ENCODE measurements around the gene LZTS2.

LZTS2 gene, protein sequence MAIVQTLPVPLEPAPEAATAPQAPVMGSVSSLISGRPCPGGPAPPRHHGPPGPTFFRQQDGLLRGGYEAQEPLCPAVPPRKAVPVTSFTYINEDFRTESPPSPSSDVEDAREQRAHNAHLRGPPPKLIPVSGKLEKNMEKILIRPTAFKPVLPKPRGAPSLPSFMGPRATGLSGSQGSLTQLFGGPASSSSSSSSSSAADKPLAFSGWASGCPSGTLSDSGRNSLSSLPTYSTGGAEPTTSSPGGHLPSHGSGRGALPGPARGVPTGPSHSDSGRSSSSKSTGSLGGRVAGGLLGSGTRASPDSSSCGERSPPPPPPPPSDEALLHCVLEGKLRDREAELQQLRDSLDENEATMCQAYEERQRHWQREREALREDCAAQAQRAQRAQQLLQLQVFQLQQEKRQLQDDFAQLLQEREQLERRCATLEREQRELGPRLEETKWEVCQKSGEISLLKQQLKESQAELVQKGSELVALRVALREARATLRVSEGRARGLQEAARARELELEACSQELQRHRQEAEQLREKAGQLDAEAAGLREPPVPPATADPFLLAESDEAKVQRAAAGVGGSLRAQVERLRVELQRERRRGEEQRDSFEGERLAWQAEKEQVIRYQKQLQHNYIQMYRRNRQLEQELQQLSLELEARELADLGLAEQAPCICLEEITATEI

DNA sequence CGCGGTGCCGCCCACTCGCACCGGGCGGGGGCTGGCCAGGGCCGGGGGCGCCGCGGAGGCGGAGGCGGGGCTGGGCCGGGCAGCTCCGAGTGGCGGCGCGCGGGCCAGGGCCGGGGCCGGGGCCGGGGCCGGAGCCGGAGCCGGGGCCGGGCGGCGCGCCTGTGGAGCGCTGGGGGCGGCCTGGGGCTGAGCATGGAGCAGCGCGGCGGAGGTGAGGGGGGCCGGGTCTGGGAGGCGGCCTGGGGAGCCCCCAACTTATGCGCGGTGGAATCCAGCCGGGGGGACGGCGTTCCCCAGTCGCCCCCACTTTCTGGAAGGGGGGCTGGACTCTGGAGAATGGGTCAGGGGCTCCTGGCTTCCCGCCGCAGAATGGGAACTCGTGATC, at the start of gene LZTS2:
Gene LZTS2 (plus strand): TSS at position 67 of the 385 bp plus-strand sequence. CDS start 2,731 bp downstream, outside the sequence.
- Histone ChIP-seq H3K36me3 (ENCODE audit: insufficient read depth, low read depth, low read length) (peaks cover 25% of the 10 kb centered on the region), H3K4me3 (ENCODE audit: low read length) (peak within 1 kb of the TSS; percentile 96), H3K27ac (ENCODE audit: low read length) (peak within 1 kb of the TSS; percentile 81), H3K9me3 (ENCODE audit: insufficient read depth, low read depth, low read length) (no peaks in the 10 kb centered on the region), H3K27me3 (ENCODE audit: insufficient read depth, low read length) (no peaks in the 10 kb centered on the region), H3K9ac (ENCODE audit: low read depth, low read length) (peak within 1 kb of the TSS; percentile 99), H3K4me1 (ENCODE audit: insufficient read depth, low read length) (peaks cover 23% of the 10 kb centered on the region)

DNA sequence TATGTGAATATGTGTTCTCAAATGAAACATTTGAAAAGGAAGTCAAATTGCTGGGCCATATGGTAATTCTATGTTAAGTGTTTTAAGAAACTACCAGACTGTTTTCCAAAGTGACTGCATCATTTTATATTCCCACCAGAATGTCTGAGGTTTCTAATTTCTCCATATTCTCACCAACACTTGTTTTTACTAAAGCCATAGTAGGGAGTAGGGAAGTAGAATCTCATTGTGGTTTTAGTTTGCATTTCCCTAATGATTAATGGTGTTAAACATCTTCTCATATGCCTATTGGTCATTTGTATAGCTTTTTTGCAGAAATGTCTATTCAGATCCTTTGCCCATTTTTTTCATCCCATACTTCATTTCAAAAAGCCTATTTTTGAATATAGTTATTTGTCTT, 39.4 kb upstream of the LZTS2 start:
- Histone ChIP-seq H3K4me3 (ENCODE audit: low read length) (no peak overlapping the region), H3K27ac (ENCODE audit: low read length) (no peak overlapping the region), H3K9me3 (ENCODE audit: insufficient read depth, low read depth, low read length) (no peaks in the 10 kb centered on the region), H3K4me1 (ENCODE audit: insufficient read depth, low read length) (no peaks in the 10 kb centered on the region), H3K27me3 (ENCODE audit: insufficient read depth, low read length) (no peaks in the 10 kb centered on the region), H3K9ac (ENCODE audit: low read depth, low read length) (no peak overlapping the region), H3K36me3 (ENCODE audit: insufficient read depth, low read depth, low read length) (peaks cover 73% of the 10 kb centered on the region)

DNA sequence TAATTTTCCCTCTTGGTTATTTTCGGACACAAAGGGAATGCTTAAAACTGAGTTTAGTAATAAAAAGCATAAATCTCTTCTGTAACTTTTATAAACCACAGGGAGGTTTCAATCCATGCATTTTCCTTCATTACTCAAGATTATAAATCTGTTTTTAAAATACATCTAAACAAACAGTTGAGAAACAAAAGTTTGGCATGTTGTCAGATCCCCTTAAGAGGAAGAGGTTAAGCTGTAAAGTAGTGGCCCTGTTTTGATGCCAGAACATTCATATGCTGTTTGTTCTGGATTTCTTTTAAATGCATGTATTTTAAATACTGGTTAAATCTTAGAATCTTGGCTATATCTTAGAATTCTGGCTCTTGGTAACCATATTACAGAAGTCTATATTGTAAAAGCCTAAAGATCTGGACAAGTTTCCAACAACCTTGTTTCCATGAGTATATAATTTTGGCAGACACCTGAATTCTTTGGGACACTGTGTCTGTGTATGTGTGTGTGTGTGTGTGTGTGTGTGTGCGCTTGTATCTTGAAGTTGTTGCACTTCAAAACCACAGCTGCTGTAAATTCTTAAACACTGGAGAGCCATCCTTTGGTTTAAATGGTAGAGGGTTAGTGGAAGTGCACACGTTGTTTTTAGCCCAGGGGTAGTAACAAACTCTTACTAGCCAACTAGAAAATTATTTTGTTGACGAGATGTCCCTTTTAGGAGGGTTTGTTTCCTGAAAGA, 37.1 kb upstream of the LZTS2 start:
- H3K36me3 ChIP-seq (ENCODE audit: insufficient read depth, low read depth, low read length): peaks cover 64% of the 10 kb centered on the region
- no peaks in the 10 kb centered on the region for H3K4me1 ChIP-seq (ENCODE audit: insufficient read depth, low read length)
- H3K4me3 ChIP-seq (ENCODE audit: low read length): no peak overlapping the region
- H3K27ac ChIP-seq (ENCODE audit: low read length): no peak overlapping the region
- no peak overlapping the region for H3K9ac ChIP-seq (ENCODE audit: low read depth, low read length)
- H3K9me3 ChIP-seq (ENCODE audit: insufficient read depth, low read depth, low read length): no peaks in the 10 kb centered on the region
- H3K27me3 ChIP-seq (ENCODE audit: insufficient read depth, low read length): no peaks in the 10 kb centered on the region

DNA sequence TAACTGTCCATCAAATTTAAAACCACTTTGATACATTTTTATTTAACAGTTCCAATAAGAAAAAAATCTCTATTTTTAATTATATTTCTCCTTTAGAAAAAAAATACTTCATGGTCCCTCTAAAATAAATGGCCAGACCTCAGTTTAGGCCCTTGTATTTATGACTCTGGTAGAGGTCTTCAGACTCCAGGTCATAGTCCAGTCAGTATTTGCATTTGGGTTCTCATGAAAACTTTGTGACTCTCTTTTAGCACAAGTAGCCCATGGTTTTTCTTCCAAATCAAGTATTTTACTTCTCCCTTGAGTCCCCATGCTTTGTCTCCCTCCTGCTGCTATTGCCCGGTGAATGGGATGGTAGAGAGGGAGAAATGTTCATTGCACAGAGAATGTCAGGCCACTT, 35.8 kb upstream of the LZTS2 start:
- Histone ChIP-seq H3K4me1 (ENCODE audit: insufficient read depth, low read length) (no peaks in the 10 kb centered on the region), H3K36me3 (ENCODE audit: insufficient read depth, low read depth, low read length) (peaks cover 54% of the 10 kb centered on the region), H3K27me3 (ENCODE audit: insufficient read depth, low read length) (peaks cover 6% of the 10 kb centered on the region; the same call in 1 of the 2 replicates), H3K27ac (ENCODE audit: low read length) (no peak overlapping the region), H3K9ac (ENCODE audit: low read depth, low read length) (no peak overlapping the region), H3K4me3 (ENCODE audit: low read length) (no peak overlapping the region), H3K9me3 (ENCODE audit: insufficient read depth, low read depth, low read length) (no peaks in the 10 kb centered on the region)

DNA sequence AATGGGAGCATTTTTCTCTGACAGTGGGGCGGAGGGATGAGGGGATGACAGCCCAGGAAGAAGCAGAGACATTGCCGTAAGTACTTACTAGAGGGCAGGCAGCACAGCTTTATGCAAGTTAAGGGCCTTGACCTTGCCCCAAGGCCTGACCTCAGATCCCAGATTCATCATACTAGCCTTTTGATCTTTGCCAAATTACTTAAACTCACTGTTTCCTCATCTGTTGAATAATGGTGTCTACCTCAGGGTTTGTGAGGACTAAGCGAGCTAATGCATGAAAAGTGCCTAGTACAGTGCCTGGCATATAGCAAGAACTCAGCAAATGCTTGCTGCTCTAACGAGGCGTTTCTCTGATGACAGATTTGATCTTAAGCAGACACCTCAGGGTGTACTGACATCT, 33.8 kb upstream of the LZTS2 start:
- Histone ChIP-seq H3K36me3 (ENCODE audit: insufficient read depth, low read depth, low read length) (peaks cover 34% of the 10 kb centered on the region), H3K27ac (ENCODE audit: low read length) (no peak overlapping the region), H3K4me3 (ENCODE audit: low read length) (no peak overlapping the region), H3K27me3 (ENCODE audit: insufficient read depth, low read length) (peaks cover 13% of the 10 kb centered on the region), H3K9ac (ENCODE audit: low read depth, low read length) (no peak overlapping the region), H3K9me3 (ENCODE audit: insufficient read depth, low read depth, low read length) (no peaks in the 10 kb centered on the region), H3K4me1 (ENCODE audit: insufficient read depth, low read length) (no peaks in the 10 kb centered on the region)

DNA sequence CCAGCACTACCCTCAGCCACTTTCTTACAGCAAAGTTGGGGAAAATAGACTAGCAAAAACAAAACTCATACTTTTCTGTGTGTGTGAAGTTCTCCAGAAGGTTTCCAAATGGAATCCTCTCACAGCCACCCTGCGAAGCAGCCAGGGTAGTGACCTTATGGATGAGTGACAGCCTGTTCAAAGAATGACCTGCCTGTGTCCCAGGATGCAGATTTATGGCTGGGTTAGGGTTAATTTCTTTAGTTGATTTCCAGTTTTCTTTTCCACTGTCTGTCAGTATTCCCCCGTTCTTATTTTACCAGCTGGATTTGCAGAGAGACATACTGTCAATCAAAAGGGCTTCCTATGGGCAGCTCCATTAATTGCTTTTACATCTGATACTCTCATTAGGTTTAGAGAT, 32.7 kb upstream of the LZTS2 start:
- Histone ChIP-seq H3K9ac (ENCODE audit: low read depth, low read length) (no peak overlapping the region), H3K9me3 (ENCODE audit: insufficient read depth, low read depth, low read length) (no peaks in the 10 kb centered on the region), H3K27ac (ENCODE audit: low read length) (no peak overlapping the region), H3K4me3 (ENCODE audit: low read length) (no peak overlapping the region), H3K27me3 (ENCODE audit: insufficient read depth, low read length) (peaks cover 13% of the 10 kb centered on the region), H3K36me3 (ENCODE audit: insufficient read depth, low read depth, low read length) (peaks cover 28% of the 10 kb centered on the region), H3K4me1 (ENCODE audit: insufficient read depth, low read length) (no peaks in the 10 kb centered on the region)

DNA sequence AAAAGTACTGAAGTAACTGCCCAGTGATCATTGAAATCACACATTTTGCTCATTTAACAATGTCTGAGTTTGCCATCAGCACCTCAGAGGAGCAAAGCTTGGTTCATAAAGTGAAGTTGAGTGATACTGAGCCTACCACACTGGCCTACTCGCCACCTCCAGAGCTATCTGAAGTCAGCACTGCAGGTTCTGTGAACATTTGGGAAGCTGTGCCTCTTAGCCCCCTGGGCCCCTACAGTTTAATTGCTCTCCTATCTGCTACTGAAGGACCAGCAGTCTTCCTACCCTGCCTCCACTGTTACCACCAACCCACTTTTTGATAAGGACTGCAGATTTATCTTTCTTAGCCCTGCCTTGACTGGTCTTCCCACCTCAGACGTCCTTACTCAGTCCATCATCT, 32.3 kb upstream of the LZTS2 start:
- Histone ChIP-seq H3K27ac (ENCODE audit: low read length) (no peak overlapping the region), H3K27me3 (ENCODE audit: insufficient read depth, low read length) (peaks cover 13% of the 10 kb centered on the region), H3K36me3 (ENCODE audit: insufficient read depth, low read depth, low read length) (peaks cover 24% of the 10 kb centered on the region), H3K9ac (ENCODE audit: low read depth, low read length) (no peak overlapping the region), H3K4me3 (ENCODE audit: low read length) (no peak overlapping the region), H3K4me1 (ENCODE audit: insufficient read depth, low read length) (no peaks in the 10 kb centered on the region), H3K9me3 (ENCODE audit: insufficient read depth, low read depth, low read length) (no peaks in the 10 kb centered on the region)

DNA sequence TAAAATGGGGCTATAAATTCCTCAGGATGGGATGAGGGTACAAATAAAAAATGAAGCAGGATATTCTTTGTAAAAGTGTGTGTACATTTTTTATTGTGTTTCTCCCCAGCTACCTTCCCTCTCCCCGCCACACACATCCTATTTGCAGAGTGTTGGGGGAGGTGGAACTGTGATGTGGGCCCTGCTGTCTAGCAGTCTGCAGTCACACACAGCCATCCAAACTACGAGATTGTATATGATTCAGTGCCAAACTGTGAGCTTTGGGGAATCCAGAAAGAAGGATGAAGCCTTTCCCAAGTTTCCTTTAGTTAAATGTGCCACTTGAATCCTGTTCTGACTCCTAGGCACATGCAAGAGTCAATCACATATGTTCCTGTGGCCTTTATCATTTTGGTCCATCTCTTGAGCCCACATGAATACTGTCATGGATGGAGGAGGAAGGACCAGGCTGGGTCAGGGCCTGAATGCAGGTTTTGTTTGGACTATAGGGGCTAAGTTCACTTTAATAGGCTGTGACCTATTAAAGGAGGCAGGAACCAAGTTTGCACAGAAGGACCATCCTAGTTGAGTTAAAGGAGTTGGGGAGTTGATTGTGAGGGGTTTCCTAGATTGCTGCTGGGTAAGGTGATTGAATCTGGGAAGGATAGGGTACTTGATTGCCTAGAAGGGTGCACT, 31.4 kb upstream of the LZTS2 start:
- H3K4me3 ChIP-seq (ENCODE audit: low read length): peak overlapping the region; percentile 66; the same call in 1 of the 2 replicates
- H3K36me3 ChIP-seq (ENCODE audit: insufficient read depth, low read depth, low read length): peaks cover 15% of the 10 kb centered on the region
- no peak overlapping the region for H3K27ac ChIP-seq (ENCODE audit: low read length)
- H3K9me3 ChIP-seq (ENCODE audit: insufficient read depth, low read depth, low read length): no peaks in the 10 kb centered on the region
- H3K4me1 ChIP-seq (ENCODE audit: insufficient read depth, low read length): no peaks in the 10 kb centered on the region
- H3K9ac ChIP-seq (ENCODE audit: low read depth, low read length): no peak overlapping the region; the same call in 1 of the 2 replicates
- peaks cover 13% of the 10 kb centered on the region for H3K27me3 ChIP-seq (ENCODE audit: insufficient read depth, low read length)

DNA sequence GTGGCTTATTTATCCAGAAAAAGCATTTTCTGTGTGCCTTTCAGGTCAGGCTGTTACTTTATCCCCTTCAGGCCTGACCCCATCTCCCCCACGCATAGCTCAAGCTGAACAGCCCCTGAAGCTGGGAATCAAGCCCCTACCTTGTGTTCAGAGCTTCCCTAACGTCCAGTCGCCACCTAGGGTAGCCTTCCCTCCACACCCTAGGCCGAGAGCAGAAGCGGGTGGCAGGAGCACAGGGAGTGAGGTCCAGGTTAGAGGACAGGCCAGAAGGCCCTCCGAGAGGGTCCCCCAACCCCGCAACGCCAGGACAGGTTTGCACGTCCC, 30.8 kb upstream of the LZTS2 start:
- peak overlapping the region; percentile 66 for H3K4me3 ChIP-seq (ENCODE audit: low read length)
- H3K9me3 ChIP-seq (ENCODE audit: insufficient read depth, low read depth, low read length): no peaks in the 10 kb centered on the region
- no peaks in the 10 kb centered on the region for H3K4me1 ChIP-seq (ENCODE audit: insufficient read depth, low read length)
- peaks cover 13% of the 10 kb centered on the region for H3K27me3 ChIP-seq (ENCODE audit: insufficient read depth, low read length)
- H3K9ac ChIP-seq (ENCODE audit: low read depth, low read length): peak overlapping the region; percentile 33; the same call in 1 of the 2 replicates
- H3K27ac ChIP-seq (ENCODE audit: low read length): no peak overlapping the region
- H3K36me3 ChIP-seq (ENCODE audit: insufficient read depth, low read depth, low read length): peaks cover 11% of the 10 kb centered on the region

DNA sequence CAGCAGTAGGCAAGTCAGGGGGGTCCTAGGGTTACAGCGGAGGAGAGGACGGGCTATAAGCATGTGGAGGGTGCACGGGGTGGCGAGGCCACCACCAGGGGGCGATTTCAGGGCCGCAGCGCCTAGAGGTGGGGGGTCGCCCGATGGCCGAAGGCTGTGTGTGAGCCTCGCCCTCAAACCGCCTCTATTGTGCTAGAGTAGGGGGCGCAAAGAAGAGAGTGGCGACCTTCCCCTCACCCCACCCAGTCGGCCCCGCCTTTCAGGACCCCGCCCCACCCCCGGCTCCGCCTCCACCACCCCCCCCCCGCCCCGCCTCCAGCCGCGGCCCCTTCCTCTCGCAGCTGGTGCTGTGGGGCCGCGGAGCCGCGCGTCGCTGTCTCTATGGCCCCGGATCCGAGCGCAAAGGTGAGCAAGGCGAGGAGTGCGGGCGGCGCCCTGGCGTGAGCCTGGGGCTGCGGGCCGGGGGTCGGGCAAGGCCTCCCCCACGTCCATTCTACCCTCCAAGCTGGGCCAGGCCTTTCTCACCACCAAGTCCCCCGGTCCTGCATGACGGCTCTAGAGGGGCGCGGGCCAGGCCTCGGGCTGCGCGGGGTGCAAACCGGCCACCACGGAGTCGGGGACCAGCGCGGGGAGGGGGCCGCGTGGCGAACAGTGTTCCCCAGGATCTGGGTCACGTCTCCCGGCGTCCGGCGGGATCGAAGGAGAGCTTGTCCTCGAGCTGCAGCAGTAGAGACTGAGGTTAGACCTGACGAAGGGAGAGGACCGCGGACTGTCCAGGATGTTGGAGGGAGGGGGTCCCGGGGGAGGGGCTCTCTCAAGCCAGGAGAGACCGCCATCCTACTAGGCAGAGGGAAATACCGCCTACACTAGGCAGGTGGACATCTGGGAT, 30.2 kb upstream of the LZTS2 start, which contains the start of gene SEMA4G:
Gene SEMA4G (plus strand): TSS at position 318 of the 889 bp plus-strand sequence. CDS start 3,409 bp downstream, outside the sequence.
- peak within 1 kb of the TSS; percentile 33; the same call in 1 of the 2 replicates for H3K9ac ChIP-seq (ENCODE audit: low read depth, low read length)
- H3K9me3 ChIP-seq (ENCODE audit: insufficient read depth, low read depth, low read length): no peaks in the 10 kb centered on the region
- H3K4me3 ChIP-seq (ENCODE audit: low read length): peak within 1 kb of the TSS; percentile 78
- peaks cover 13% of the 10 kb centered on the region for H3K27me3 ChIP-seq (ENCODE audit: insufficient read depth, low read length)
- H3K27ac ChIP-seq (ENCODE audit: low read length): no peak within 1 kb of the TSS
- H3K36me3 ChIP-seq (ENCODE audit: insufficient read depth, low read depth, low read length): peaks cover 5% of the 10 kb centered on the region
- no peaks in the 10 kb centered on the region for H3K4me1 ChIP-seq (ENCODE audit: insufficient read depth, low read length)

Measured in iPS-20b (cell line).